Ovary (tissue), 3 donors: ENCODE measurements around the gene PGLYRP1.

Experiments
- EP300 ChIP-seq: sonication (generic); formaldehyde crosslinking; IDR thresholded peaks from one replicate; pipeline ENCODE4 v1.6.1; 2017; ENCODE audit warnings: antibody characterized with exemption
- POLR2A ChIP-seq: fragments of 450-650 bp; IDR thresholded peaks from one replicate; pipeline ENCODE4 v1.6.1; 2017; ENCODE audit warnings: antibody characterized with exemption, mild to moderate bottlenecking, moderate library complexity
- TF ChIP-seq, protein P1 (sequence below), 3 donors: fragments of 450-650 bp in 2 of 3; fragments of 200-600 bp in 1 of 3; IDR thresholded peaks; one replicate each; pipeline versions ENCODE4 v1.5.1 to v1.8.0; 2016 to 2022; ENCODE audit warnings: antibody characterized with exemption in 3 of 3, mild to moderate bottlenecking in 1 of 3
- donor health status: DM: no; HTN: no; CAD: no.

DNA sequence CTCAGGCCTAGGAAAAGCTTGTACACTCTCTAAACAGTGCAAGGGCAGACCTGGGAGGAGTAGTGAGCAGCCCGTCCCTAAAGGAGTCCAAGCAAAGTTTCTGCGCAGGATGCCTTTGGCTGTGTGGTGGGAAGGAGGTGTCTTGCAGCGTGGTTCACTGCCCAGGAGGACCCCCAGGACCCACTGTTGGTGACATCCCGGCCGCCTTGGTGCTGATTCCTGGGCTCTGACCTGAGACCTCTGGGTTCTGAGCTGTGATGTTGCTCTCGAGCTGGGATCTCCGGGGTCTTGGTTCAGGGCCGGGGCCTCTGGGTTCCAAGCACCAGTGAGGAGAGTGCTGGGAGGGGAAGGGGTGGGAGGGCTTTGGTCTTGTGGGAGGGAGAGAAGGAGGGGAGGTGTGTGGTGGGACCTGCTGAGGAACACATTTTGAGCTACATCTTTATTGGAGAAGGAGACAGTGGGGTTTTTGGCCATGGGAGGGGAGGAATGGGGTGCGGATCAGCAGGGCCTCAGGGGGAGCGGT lies 4.1 kb downstream of the PGLYRP1 start:
- TF ChIP-seq, protein P1, sequence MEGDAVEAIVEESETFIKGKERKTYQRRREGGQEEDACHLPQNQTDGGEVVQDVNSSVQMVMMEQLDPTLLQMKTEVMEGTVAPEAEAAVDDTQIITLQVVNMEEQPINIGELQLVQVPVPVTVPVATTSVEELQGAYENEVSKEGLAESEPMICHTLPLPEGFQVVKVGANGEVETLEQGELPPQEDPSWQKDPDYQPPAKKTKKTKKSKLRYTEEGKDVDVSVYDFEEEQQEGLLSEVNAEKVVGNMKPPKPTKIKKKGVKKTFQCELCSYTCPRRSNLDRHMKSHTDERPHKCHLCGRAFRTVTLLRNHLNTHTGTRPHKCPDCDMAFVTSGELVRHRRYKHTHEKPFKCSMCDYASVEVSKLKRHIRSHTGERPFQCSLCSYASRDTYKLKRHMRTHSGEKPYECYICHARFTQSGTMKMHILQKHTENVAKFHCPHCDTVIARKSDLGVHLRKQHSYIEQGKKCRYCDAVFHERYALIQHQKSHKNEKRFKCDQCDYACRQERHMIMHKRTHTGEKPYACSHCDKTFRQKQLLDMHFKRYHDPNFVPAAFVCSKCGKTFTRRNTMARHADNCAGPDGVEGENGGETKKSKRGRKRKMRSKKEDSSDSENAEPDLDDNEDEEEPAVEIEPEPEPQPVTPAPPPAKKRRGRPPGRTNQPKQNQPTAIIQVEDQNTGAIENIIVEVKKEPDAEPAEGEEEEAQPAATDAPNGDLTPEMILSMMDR (IDR thresholded peaks at IDR 0.05) = no peak
- TF ChIP-seq POLR2A = no peak
- TF ChIP-seq EP300 = no peak
